ENCODE data around the gene SMCHD1.
"Not testable (repeated sequence)": the region's sequence is repeated elsewhere in the genome, so short reads cannot be mapped to it uniquely, and the experiment has no call there.

The SMCHD1 gene

DNA sequence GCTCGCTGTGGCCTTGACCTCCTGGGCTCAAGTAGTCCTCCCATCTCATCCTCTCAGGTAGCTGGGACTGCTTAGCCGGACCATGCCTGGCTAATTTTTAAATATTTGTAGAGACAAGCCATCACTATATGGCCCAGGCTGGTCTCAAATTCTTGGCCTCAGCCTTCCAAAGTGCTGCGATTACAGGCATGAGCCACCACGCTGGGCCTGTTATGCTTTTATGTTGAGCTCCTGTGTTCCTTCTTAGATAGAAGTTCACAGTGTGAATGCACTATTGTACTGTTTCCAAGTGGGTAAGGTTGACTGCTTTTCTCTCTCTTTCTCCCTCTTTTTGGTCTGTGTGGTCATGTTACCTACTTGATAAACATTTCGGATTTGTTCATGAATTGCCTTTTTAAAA lies 61.9 kb downstream of the SMCHD1 start:
- H3K27ac Mint-ChIP-seq: no peak overlapping the region

DNA sequence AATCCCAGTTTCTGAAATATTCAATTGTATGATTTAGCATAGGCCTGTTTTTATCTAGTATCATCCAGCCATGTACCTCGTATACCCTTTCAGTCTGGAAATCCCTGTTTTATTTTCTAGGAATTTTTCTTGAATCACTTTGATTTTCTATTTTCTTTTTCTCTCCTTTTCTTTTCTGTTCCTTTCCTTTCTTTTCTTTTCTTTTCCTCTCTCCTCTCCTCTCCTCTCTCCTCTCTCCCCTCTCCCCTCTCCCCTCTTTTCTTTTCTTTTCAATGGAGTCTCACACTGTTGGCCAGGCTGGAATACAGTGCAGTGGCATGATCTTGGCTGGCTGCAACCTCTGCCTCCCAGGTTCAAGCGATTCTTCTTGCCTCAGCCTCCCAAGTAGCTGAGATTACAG lies 63.5 kb downstream of the SMCHD1 start:
- no peak overlapping the region for H3K4me3 Mint-ChIP-seq
- H3K4me1 Mint-ChIP-seq (ENCODE audit: low read depth): peaks cover 35% of the 10 kb centered on the region
- no peaks in the 10 kb centered on the region for H3K27me3 Mint-ChIP-seq
- H3K9me3 Mint-ChIP-seq: no peaks in the 10 kb centered on the region
- H3K36me3 Mint-ChIP-seq (ENCODE audit: low read depth): peaks cover 79% of the 10 kb centered on the region
- no peak overlapping the region for H3K27ac Mint-ChIP-seq

More for the DNA sequence above, 61.9 kb downstream of the SMCHD1 start:
- H3K4me3 Mint-ChIP-seq: no peak overlapping the region
- H3K4me1 Mint-ChIP-seq (ENCODE audit: low read depth): peaks cover 44% of the 10 kb centered on the region
- peaks cover 83% of the 10 kb centered on the region for H3K36me3 Mint-ChIP-seq (ENCODE audit: low read depth)
- no peaks in the 10 kb centered on the region for H3K27me3 Mint-ChIP-seq
- H3K9me3 Mint-ChIP-seq: no peaks in the 10 kb centered on the region

DNA sequence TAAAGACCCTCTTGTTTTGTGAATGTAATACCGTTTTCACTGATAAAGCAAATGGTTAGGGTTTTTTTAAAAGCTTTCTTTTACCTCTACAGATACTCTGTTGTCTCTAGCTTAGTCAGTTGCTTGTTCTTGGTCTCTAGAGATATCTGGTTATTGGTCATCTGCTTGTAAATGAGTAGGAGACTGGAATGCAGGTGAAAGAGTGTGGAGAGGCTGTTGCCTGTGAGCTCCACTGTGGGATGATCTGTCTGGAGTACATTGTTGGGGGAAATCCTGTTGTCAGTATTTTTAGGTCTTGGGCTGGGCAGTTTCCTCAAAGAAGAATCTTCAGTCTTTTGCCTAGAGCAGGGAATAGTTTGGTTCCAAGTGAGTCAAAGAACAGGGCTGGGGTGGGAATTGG lies 67.7 kb downstream of the SMCHD1 start:
- Mint-ChIP-seq H3K27me3 (no peaks in the 10 kb centered on the region), H3K27ac (peak overlapping the region; percentile 53), H3K36me3 (ENCODE audit: low read depth) (peaks cover 77% of the 10 kb centered on the region), H3K4me1 (ENCODE audit: low read depth) (peaks cover 16% of the 10 kb centered on the region), H3K4me3 (no peak overlapping the region), H3K9me3 (no peaks in the 10 kb centered on the region)

DNA sequence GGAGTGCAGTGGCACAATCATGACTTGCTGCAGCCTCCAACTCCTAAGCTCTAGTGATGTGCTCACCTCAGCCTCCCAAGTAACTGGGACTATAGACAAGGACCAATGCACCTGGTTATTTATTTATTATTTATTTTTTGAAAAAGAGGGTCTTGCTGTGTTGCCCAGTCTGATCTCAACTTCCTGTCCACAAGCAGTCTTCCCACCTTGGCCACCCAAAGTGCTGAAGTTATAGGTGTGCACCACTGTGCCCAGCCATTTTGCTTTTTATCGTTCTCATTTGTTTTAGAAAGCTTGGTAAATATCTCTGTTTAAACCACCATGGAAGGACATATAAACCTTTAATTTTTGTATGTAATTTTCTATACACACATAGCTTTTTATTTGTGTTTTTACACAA lies 74.2 kb downstream of the SMCHD1 start:
- Mint-ChIP-seq H3K4me1 (ENCODE audit: low read depth) (no peaks in the 10 kb centered on the region), H3K9me3 (no peaks in the 10 kb centered on the region), H3K36me3 (ENCODE audit: low read depth) (peaks cover 89% of the 10 kb centered on the region), H3K27ac (no peak overlapping the region), H3K27me3 (no peaks in the 10 kb centered on the region), H3K4me3 (no peak overlapping the region)

DNA sequence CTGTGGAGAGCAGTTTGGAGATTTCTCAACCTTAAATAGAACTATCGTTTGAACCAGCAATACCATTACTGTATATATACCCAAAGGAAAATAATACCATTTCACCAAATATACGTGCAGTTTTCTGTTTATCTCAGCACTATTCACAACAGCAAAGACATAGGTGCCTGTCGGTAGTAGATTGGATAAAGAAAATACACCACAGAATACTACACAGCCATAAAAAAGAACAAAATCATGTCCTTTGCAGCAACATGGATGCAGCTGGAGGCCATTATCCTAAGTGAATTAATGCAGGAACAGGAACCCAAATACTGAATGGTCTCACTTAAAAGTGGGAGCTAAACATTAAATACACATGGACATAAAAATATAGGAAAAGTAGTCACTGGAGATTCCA lies 81.3 kb downstream of the SMCHD1 start:
- H3K27ac Mint-ChIP-seq: no peak overlapping the region
- peaks cover 4% of the 10 kb centered on the region for H3K9me3 Mint-ChIP-seq
- H3K4me1 Mint-ChIP-seq (ENCODE audit: low read depth): no peaks in the 10 kb centered on the region
- no peaks in the 10 kb centered on the region for H3K27me3 Mint-ChIP-seq
- no peak overlapping the region for H3K4me3 Mint-ChIP-seq
- H3K36me3 Mint-ChIP-seq (ENCODE audit: low read depth): peaks cover 92% of the 10 kb centered on the region

DNA sequence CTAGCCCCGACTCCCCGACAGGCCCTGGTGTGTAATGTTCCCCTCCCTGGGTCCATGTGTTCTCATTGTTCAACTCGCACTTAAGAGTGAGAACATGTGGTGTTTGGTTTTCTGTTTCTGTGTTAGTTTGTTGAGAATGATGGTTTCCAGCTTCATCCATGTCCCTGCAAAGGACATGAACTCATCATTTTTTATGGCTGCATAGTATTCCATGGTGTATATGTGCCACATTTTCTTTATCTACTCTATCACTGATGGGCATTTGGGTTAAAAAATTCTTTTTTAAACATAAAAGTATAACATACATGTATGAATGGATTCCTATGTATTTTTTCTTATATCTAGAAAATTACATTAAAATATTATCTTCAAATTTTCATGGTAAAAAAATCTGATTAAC lies 84.6 kb downstream of the SMCHD1 start:
- H3K4me1 Mint-ChIP-seq (ENCODE audit: low read depth); H3K27me3 Mint-ChIP-seq; H3K4me3 Mint-ChIP-seq; H3K27ac Mint-ChIP-seq; H3K9me3 Mint-ChIP-seq: not testable (repeated sequence)
- H3K36me3 Mint-ChIP-seq (ENCODE audit: low read depth): peaks cover 90% of the 10 kb centered on the region

DNA sequence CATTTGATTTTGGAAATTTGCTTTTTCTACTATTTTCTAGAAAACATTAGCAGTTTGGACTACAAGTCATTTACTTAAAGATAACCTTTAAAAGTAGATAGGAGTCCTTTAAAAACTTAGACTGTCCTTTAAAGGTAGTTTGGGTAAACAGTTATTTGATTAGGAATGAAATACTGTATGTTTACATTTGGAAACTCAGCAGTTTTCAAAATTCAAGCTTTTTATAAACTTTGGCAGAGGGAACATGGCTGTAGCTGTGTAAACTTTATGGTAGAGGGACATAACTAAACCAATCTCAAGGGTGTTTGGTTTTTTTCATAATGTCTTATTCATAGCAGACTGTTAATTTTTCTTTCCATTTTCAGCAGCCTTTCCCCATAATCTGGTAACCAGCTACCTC lies 90.7 kb downstream of the SMCHD1 start:
- H3K4me1 Mint-ChIP-seq (ENCODE audit: low read depth): peaks cover 9% of the 10 kb centered on the region
- H3K27ac Mint-ChIP-seq: peak overlapping the region; percentile 4
- H3K36me3 Mint-ChIP-seq (ENCODE audit: low read depth): peaks cover 86% of the 10 kb centered on the region
- H3K27me3 Mint-ChIP-seq: no peaks in the 10 kb centered on the region
- no peaks in the 10 kb centered on the region for H3K9me3 Mint-ChIP-seq
- no peak overlapping the region for H3K4me3 Mint-ChIP-seq

DNA sequence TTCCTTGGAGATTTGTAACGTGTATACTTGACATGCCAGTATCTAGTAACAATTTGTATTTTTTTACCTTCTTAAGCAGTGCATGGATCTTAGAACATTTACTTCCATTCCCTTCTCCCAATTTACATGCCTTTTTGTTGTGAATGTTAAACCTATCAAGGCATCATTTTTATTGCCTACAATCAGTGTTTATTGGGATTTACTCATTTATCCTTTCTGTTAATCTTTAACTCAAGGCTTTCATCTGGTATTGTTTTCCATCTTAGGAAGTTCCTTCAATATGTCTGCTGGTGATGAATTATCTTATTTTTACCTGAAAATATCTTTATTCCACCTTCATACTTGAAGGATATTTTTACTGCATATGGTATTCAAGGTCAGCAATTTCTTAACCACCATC lies 102.8 kb downstream of the SMCHD1 start:
- H3K36me3 Mint-ChIP-seq (ENCODE audit: low read depth): peaks cover 66% of the 10 kb centered on the region
- H3K27ac Mint-ChIP-seq: peak overlapping the region; percentile 71
- H3K27me3 Mint-ChIP-seq: no peaks in the 10 kb centered on the region
- peaks cover 17% of the 10 kb centered on the region for H3K4me1 Mint-ChIP-seq (ENCODE audit: low read depth)
- H3K9me3 Mint-ChIP-seq: no peaks in the 10 kb centered on the region
- H3K4me3 Mint-ChIP-seq: no peak overlapping the region

DNA sequence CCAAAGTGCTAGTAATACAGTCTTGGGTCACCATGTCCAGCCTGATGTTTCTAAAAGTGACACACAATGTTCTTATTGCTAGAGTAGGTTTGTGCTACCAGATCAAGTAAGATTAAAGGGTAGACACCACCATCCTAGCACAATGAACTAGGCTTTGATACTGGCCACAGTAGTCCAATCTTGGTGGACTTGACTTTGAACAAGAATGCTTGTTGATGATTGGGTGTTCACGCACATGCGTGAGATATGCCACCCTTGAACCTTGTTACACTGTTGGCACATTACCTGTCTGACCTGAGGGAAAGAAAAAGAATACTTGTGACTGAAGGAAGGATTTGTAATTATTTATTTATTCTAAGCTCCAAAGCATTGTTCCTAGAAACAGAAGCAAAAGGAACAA lies 119.1 kb downstream of the SMCHD1 start:
- H3K4me3 Mint-ChIP-seq: no peak overlapping the region
- H3K4me1 Mint-ChIP-seq (ENCODE audit: low read depth): peaks cover 4% of the 10 kb centered on the region
- H3K27me3 Mint-ChIP-seq: no peaks in the 10 kb centered on the region
- no peaks in the 10 kb centered on the region for H3K9me3 Mint-ChIP-seq
- H3K36me3 Mint-ChIP-seq (ENCODE audit: low read depth): peaks cover 80% of the 10 kb centered on the region
- no peak overlapping the region for H3K27ac Mint-ChIP-seq

DNA sequence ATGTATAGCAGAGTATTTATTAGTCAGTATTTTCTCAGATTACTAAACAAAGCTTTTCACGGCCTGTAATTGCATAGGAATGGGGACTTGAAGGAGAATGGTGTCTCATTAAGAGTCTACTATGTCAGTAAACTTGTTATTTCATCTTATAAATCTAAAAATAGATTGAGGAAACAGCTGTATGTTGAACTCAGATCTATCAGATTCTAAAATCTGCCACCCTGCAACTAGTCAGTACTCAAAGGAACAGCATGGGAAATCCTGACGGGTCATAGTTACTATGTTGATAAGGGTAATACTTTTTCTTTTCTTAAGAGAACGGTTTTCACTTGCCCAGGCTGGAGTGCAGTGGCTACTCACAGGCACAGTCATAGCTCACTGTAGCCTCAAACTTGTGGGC lies 121.1 kb downstream of the SMCHD1 start:
- Mint-ChIP-seq H3K9me3 (no peaks in the 10 kb centered on the region), H3K27ac (no peak overlapping the region), H3K4me1 (ENCODE audit: low read depth) (no peaks in the 10 kb centered on the region), H3K4me3 (no peak overlapping the region), H3K36me3 (ENCODE audit: low read depth) (peaks cover 74% of the 10 kb centered on the region), H3K27me3 (no peaks in the 10 kb centered on the region)

DNA sequence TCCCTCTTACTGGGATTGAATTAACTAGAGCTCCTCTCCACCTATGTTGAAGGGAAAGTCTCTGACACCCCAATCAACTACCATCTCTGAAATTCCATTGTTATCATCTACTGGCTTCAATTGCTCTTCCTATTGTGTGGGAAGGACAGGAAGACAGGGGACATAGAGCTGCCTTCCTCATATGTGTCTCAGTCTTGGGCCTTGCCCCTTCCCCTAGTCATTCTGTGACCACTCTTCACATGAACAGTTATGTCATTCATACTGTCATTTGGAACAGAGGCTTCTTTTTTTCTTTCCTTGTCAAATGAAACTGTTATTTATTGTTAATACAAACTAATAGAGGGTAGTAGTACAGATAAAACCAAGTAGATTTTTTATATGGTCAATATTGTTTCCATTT lies 121.7 kb downstream of the SMCHD1 start:
- H3K4me1 Mint-ChIP-seq (ENCODE audit: low read depth): no peaks in the 10 kb centered on the region
- H3K36me3 Mint-ChIP-seq (ENCODE audit: low read depth): peaks cover 77% of the 10 kb centered on the region
- H3K4me3 Mint-ChIP-seq: no peak overlapping the region
- no peak overlapping the region for H3K27ac Mint-ChIP-seq
- H3K9me3 Mint-ChIP-seq: no peaks in the 10 kb centered on the region
- no peaks in the 10 kb centered on the region for H3K27me3 Mint-ChIP-seq

DNA sequence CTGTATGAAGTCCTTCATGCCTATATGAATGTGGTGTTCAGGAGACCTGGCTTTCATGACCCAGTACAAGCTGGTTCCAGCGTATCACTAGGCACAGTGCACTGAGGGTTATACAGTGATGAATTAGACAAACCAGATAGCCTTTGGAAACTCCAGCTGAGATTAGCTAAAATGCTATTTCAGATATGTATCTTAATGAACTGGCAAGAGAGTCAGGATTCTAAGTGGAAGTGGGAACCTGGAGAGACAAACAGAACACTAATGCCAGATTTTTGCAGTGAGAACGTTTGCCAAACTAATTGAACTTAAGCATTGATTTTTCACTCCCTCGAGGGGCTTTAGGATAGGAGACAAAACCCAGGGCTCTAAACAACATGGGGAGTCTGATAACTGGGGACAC lies 125.2 kb downstream of the SMCHD1 start:
- H3K9me3 Mint-ChIP-seq: no peaks in the 10 kb centered on the region
- H3K27ac Mint-ChIP-seq: peak overlapping the region; percentile 19
- peaks cover 71% of the 10 kb centered on the region for H3K36me3 Mint-ChIP-seq (ENCODE audit: low read depth)

DNA sequence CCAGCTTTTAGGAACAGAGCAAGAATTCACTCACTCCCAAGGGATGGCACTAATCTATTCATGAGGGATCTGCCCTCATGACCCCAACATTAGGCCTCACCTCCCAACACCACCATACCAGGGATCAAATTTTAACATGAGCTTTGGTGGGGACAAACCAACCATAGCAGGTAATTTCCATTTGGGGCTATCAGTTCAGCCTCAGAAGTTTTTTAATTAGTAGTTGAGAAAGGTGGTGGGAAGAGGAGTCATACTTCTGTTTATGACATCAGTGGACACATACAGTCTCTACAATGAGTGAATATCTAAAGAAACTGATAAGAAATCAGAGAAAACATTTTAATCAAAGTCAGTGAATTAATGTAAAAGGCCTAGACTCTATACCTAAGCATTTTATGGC lies 131.7 kb downstream of the SMCHD1 start:
- Mint-ChIP-seq H3K27me3 (no peaks in the 10 kb centered on the region), H3K27ac (peak overlapping the region; percentile 75), H3K9me3 (no peaks in the 10 kb centered on the region), H3K4me1 (ENCODE audit: low read depth) (peaks cover 6% of the 10 kb centered on the region), H3K4me3 (no peak overlapping the region), H3K36me3 (ENCODE audit: low read depth) (peaks cover 59% of the 10 kb centered on the region)

More for the DNA sequence above, 125.2 kb downstream of the SMCHD1 start:
- H3K27me3 Mint-ChIP-seq: no peaks in the 10 kb centered on the region
- H3K4me1 Mint-ChIP-seq (ENCODE audit: low read depth): no peaks in the 10 kb centered on the region
- no peak overlapping the region for H3K4me3 Mint-ChIP-seq

DNA sequence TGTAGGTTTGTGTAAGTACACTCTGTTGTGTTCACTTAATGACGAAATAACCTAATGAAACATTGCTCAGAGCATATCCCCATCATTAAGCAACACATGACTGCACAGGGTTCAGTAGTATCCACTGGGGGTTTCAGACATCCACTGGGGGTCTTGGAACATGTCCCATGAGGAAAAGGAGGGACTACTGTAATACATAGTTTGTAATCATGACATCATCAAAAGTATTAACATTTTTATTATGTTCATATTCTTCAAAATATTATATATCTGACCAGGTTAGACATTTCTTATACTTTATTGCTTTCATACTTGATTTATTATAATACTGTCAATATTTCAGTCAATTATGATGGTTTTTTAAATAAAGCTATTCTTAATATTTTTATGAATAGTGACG lies 136.9 kb downstream of the SMCHD1 start:
- Mint-ChIP-seq H3K27ac (no peak overlapping the region), H3K4me3 (no peak overlapping the region), H3K9me3 (no peaks in the 10 kb centered on the region), H3K36me3 (ENCODE audit: low read depth) (peaks cover 64% of the 10 kb centered on the region), H3K27me3 (no peaks in the 10 kb centered on the region), H3K4me1 (ENCODE audit: low read depth) (no peaks in the 10 kb centered on the region)

DNA sequence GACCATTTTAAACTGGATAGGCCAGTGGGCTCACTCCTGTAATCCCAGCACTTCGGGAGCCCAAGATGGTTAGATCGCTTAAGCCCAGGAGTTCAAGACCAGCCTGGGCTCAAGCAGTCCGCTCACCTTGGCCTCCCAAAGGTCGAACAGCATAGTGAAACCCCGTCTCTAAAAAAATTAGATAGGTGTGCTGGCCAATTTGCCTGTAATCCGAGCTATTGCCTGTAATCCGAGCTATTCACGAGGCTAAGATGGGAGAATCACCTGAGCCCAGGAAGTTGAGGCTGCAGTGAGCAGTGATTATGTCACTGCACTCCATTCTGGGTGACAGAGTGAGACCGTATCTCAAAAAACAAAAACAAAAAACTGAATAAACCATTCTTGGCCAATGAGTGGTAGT lies 138.6 kb downstream of the SMCHD1 start:
- Mint-ChIP-seq H3K36me3 (ENCODE audit: low read depth) (peaks cover 71% of the 10 kb centered on the region), H3K9me3 (no peaks in the 10 kb centered on the region), H3K4me3 (no peak overlapping the region), H3K4me1 (ENCODE audit: low read depth) (no peaks in the 10 kb centered on the region), H3K27ac (no peak overlapping the region), H3K27me3 (no peaks in the 10 kb centered on the region)

DNA sequence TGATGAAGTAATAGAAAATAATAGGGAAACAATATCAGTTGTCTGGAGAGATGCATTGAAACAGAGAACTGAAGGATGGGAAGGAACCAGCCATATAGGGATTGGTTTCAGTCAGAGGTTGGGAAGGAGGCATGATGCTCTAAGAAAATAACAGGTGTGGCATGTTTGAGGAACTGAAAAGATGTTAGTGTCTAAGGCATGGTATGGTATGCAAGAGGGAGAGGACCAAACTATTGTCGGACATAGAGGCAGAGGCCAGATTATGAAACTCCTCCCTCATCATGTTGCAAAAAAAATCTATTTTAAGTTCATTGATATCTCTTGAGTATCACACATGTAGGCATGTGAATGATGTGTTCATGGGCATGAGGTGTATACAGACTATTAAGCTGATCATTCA lies 142.4 kb downstream of the SMCHD1 start:
- Mint-ChIP-seq H3K36me3 (ENCODE audit: low read depth) (peaks cover 68% of the 10 kb centered on the region), H3K9me3 (no peaks in the 10 kb centered on the region), H3K27ac (no peak overlapping the region), H3K4me1 (ENCODE audit: low read depth) (no peaks in the 10 kb centered on the region), H3K27me3 (no peaks in the 10 kb centered on the region), H3K4me3 (no peak overlapping the region)

DNA sequence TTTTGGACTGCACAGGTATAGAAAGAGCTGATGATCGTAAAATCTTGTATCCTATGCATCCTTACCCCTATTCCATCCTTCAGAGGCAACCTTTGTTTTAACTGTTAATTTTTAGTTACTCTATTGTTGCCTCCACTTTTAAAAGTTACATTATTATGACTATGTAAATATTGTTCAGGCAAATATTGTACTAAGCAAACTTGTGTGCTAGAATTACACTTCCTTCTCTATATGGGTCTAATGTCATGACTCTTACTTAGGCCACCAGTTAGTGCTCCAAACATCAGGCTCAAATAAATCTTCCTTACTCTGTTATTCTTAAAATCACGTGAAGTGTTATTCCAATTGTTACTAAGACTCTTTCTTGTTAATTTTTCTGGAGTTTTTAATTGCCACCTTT lies 143.8 kb downstream of the SMCHD1 start:
- Mint-ChIP-seq H3K9me3 (no peaks in the 10 kb centered on the region), H3K27ac (no peak overlapping the region), H3K4me3 (no peak overlapping the region), H3K27me3 (no peaks in the 10 kb centered on the region), H3K4me1 (ENCODE audit: low read depth) (no peaks in the 10 kb centered on the region), H3K36me3 (ENCODE audit: low read depth) (peaks cover 74% of the 10 kb centered on the region)

Data from stimulated activated naive CD8-positive, alpha-beta T cell treated with anti-CD3 and anti-CD28 coated beads, Interleukin-15, Interleukin-2, amounts not matched to agents 100 ng/mL and 50 ng/mL, for 24 hours (primary cell).